ENCODE measurements around the gene TTLL8.

DNA sequence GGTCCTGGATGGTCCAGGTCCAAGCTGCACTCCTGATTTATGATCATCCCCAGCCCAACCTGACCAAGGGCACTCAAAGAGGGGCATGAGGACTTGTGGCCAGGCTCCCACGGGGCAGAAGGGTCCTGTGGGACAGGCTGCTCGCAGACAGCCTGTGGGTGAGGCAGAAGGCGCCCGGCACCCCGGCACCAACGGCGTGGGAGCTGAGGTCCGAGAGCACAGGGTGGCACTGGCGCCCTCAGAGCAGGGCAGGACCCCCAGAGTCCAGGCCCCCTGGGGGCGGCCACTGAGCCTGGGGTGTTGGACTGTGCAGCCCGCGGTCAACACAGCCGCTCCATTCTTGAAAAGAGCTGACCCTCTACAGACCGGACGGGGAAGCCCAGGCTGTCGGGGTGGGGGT, 48.8 kb downstream of the TTLL8 start:
- TF ChIP-seq, protein P1, sequence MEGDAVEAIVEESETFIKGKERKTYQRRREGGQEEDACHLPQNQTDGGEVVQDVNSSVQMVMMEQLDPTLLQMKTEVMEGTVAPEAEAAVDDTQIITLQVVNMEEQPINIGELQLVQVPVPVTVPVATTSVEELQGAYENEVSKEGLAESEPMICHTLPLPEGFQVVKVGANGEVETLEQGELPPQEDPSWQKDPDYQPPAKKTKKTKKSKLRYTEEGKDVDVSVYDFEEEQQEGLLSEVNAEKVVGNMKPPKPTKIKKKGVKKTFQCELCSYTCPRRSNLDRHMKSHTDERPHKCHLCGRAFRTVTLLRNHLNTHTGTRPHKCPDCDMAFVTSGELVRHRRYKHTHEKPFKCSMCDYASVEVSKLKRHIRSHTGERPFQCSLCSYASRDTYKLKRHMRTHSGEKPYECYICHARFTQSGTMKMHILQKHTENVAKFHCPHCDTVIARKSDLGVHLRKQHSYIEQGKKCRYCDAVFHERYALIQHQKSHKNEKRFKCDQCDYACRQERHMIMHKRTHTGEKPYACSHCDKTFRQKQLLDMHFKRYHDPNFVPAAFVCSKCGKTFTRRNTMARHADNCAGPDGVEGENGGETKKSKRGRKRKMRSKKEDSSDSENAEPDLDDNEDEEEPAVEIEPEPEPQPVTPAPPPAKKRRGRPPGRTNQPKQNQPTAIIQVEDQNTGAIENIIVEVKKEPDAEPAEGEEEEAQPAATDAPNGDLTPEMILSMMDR (IDR thresholded peaks at IDR 0.05): no peak
- no peak for TF ChIP-seq POLR2A (IDR thresholded peaks at IDR 0.05)

Measured in heart left ventricle (tissue), 13 donors.